D721Med (cell line): ENCODE data around the gene SORCS2.
A peak's percentile ranks its signal among the peaks of the same experiment; 100 is the strongest.

Source experiments
- DNase-seq: peaks from one replicate; pipeline ENCODE4 v3.0.0; 2011; ENCODE audit warnings: low spot score; ENCODE audit not compliant: insufficient read length
- FAIRE-seq: peaks from 2 replicates; lab custom pipeline; 2011; peaks lifted over from hg19 to GRCh38; lab: Jason Lieb, UNC
- CTCF ChIP-seq: IDR thresholded peaks from 2 replicates; pipeline ENCODE4 v1.5.1; 2012; ENCODE audit warnings: mild to moderate bottlenecking, control low read depth; ENCODE audit not compliant: insufficient read depth; ENCODE audit errors: missing control alignments

Gene SORCS2

GRCh38 chr4:7653510-7654369, 461.4 kb downstream of the SORCS2 start:
- FAIRE-seq (no peak), DNase-seq (no peak)
- peak; percentile 2 for TF ChIP-seq CTCF

DNA sequence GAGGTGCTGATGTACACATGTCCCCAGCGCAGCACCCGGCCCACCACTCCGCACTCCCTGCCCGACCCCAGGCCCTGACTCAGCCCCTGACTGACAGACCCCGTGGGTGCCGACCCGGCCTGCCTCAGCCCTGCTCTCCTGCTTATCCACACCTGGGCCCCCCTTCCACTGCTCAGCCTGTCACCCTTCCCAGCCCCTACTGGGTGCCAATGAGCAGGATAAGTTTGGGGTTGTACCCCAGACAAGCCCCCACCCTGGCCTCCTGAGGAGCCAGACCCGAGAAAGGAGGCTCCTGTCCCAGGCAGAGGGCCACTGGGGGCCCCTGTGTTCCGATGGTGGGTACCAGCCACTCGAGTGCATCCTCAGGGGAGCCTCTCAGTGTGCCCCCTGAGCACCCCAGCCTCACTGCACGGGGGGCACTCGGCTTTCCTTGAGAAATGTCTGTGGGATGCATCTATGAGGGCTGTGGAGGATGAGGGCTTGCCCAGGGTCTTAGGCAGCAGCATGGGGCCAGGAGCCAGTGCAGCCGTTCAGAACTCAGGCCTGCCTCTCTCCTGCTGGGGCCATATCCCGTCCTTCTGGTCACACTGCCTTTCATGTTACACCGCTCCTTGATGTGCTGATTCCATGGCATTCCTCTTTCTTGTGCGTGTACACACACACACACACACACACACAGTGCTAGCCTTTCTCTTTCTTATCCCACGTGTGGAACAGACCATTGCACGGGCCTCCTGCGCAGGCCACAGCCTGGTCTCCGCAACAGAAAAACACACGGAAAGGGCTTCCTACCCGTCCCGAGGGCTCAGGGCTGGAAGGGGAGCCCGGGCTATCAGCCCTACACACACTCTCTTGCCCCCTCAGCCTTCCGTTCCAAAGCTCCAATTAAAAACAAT, 462.5 kb downstream of the SORCS2 start:
- no peak for TF ChIP-seq CTCF
- FAIRE-seq (no peak), DNase-seq (no peak)

DNA sequence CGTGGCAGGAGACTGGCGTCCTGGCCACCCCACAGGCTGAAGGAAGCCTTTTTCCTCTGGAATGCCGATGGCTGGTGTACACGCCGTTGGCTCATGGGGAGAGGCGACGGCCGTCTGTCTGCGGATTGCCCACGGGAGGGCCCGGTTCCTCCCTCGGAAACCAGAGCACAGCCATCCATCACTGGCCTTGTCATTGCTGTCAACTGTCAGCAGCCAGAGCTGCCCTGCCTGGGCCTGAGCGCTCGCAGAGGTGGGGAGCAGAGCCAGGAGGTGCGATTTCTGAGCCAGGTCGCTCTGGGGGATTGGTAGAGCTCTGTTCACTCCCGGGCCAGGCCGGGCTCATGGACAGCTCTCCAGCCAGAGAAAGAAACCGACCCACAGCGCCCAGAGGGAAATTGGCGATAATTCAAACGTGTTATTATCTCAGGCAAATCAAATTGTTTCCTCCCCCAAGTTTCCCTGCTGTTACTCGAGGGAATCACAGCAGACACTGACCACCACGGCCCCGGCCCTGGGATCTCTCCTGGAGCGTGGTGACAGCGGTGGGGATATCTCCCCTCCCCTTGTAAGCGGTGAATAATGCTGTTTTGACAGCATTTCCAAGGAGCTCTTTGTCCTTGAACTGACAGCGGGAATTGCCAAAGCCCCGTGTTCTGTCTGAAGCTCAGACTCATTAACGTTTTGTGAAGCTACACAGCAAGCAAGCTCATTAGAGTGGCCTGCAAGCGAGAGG, 463.3 kb downstream of the SORCS2 start:
- FAIRE-seq: no peak
- no peak for DNase-seq
- TF ChIP-seq CTCF: no peak

DNA sequence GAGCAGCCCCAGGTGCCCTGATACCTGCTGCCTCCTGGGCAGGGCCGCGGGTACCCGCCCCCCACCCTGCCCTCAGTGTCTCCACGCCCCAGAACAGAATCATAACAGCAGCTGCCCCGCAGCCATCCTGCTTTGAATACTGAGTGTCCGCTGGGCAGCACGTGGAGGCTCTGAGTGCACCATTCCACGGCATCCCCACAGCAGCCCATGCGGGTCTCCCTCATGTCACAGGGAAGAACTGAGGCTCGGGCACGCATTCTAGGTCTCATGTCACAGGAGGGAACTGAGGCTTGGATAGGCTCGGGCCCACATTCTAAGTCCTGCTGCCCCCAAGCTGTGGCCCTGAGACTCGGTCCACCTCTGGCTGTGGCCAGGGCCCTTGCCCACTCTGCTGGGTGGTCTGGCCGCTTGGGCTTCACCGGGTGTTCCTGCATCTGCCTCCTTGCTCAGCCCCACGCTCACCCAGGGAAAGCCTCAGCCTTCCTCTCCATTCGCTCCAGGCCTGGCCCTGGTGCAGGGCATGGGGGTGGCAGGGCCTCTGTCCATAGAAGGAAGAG, 464.0 kb downstream of the SORCS2 start:
- DNase-seq (no peak), FAIRE-seq (no peak)
- no peak for TF ChIP-seq CTCF

GRCh38 chr4:7657545-7658297, 465.4 kb downstream of the SORCS2 start:
- FAIRE-seq (no peak), DNase-seq (no peak)
- no peak for TF ChIP-seq CTCF
